ENCODE measurements around the gene ILRUN. TPM values are rescaled to one million over a fixed set of nuclear protein-coding genes. Genes with fewer than 3 reads are reported as not detected.

ILRUN gene
- total and polyA plus RNA-seq, 12 donors: 18.2 to 84.1 (median 67.5) TPM

DNA sequence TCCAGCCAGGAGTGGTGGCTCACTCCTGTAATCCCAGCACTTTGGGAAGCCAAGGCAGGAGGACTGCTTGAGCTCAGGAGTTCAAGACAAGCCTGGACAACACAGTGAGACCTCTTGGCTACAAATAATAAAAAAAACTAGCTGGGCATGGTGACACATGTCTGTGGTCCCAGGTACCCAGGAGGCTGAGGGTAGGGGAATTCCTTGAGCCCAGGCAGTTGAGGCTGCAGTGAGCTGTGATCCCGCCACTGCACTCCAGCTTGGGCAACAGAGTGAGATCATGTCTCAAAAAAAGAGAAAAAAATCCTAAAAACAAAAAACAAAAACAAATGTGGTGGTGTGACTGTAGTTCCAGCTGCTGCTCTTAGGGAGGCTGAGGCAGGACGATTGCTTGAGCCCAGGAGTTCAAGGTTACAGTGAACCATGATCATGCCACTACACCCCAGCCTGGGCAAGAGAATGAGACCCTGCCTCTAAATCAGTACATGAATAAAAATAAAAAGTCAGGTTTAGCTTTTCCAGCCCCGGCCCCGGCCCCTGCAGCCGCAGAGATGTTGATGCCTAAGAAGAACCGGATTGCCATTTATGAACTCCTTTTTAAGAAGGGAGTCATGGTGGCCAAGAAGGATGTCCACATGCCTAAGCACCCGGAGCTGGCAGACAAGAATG lies 47.2 kb upstream of the ILRUN start:
- H3K27me3 ChIP-seq: no peaks in the 10 kb centered on the region
- peaks cover 0 to 6% of the 10 kb centered on the region in 2 donors for H3K4me1 ChIP-seq (replicated peaks in 1 of 2)
- WGBS, 4 donors: 82 to 91% (median 89%) methylated on average over 6 to 7 of the region's 7 CpGs
- no peaks in the 10 kb centered on the region for H3K36me3 ChIP-seq (replicated peaks in 1 of 2)
- intact Hi-C loops (cut with DNase I): no loop called here
- DNase-seq: no peak
- H3K27ac ChIP-seq: no peak overlapping the region
- H3K9me3 ChIP-seq (replicated peaks in 1 of 3): no peaks in the 10 kb centered on the region
- TF ChIP-seq POLR2A (IDR thresholded peaks at IDR 0.05): no peak
- TF ChIP-seq, protein P1, sequence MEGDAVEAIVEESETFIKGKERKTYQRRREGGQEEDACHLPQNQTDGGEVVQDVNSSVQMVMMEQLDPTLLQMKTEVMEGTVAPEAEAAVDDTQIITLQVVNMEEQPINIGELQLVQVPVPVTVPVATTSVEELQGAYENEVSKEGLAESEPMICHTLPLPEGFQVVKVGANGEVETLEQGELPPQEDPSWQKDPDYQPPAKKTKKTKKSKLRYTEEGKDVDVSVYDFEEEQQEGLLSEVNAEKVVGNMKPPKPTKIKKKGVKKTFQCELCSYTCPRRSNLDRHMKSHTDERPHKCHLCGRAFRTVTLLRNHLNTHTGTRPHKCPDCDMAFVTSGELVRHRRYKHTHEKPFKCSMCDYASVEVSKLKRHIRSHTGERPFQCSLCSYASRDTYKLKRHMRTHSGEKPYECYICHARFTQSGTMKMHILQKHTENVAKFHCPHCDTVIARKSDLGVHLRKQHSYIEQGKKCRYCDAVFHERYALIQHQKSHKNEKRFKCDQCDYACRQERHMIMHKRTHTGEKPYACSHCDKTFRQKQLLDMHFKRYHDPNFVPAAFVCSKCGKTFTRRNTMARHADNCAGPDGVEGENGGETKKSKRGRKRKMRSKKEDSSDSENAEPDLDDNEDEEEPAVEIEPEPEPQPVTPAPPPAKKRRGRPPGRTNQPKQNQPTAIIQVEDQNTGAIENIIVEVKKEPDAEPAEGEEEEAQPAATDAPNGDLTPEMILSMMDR (IDR thresholded peaks at IDR 0.05): no peak
- H3K4me3 ChIP-seq: no peak overlapping the region

DNA sequence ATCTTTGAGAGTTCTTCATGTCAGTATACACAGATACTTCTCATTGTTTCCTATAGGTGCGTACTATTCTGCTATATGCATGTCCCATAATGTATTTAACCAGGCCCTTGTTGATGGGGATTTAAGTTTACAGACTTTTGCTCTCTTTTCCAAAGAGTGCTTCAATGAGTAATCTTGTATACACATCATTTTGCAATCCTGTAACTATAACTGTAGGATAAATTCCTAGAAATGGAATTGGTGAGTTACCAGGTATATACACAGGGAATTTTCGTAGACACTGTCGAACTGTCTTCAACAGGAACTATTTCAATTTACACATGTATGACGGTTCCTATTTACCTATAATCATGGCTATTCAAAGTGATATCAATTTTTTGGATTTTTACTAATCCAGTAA lies 45.5 kb upstream of the ILRUN start:
- 90 to 95% (median 92%) methylated on average over 4 of the region's 4 CpGs for WGBS, 4 donors
- no peak overlapping the region for H3K27ac ChIP-seq
- intact Hi-C loops (cut with DNase I): no loop called here
- TF ChIP-seq, protein P1 (IDR thresholded peaks at IDR 0.05): no peak
- no peak for TF ChIP-seq POLR2A (IDR thresholded peaks at IDR 0.05)
- peaks cover 0 to 6% of the 10 kb centered on the region in 2 donors for H3K4me1 ChIP-seq (replicated peaks in 1 of 2)
- H3K9me3 ChIP-seq (replicated peaks in 1 of 3): no peaks in the 10 kb centered on the region
- H3K4me3 ChIP-seq: no peak overlapping the region
- no peaks in the 10 kb centered on the region for H3K36me3 ChIP-seq (replicated peaks in 1 of 2)
- DNase-seq: no peak
- H3K27me3 ChIP-seq: no peaks in the 10 kb centered on the region

DNA sequence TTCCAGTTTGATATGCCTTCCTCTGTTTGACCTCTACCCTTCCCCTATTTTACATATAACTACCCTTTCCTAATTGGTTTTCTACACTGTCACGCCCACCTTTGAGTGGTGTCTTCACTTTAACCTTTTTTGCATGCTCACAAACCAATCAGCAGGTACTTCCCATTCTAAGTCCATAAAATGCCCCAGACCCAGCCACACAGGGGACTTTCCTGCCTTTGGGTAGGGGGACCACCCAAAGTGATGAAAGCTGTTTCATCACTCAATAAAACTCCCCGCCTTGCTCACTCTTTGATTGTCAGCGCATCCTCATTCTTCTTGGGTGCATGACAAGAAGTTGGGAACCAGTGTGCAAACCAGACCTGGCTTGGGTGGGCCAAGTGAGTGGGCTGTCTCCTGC lies 40.3 kb upstream of the ILRUN start:
- intact Hi-C loops (cut with DNase I): no loop called here
- no peak overlapping the region for H3K27ac ChIP-seq
- WGBS, 4 donors: 91 to 100% (median 95%) methylated on average over 3 of the region's 3 CpGs

DNA sequence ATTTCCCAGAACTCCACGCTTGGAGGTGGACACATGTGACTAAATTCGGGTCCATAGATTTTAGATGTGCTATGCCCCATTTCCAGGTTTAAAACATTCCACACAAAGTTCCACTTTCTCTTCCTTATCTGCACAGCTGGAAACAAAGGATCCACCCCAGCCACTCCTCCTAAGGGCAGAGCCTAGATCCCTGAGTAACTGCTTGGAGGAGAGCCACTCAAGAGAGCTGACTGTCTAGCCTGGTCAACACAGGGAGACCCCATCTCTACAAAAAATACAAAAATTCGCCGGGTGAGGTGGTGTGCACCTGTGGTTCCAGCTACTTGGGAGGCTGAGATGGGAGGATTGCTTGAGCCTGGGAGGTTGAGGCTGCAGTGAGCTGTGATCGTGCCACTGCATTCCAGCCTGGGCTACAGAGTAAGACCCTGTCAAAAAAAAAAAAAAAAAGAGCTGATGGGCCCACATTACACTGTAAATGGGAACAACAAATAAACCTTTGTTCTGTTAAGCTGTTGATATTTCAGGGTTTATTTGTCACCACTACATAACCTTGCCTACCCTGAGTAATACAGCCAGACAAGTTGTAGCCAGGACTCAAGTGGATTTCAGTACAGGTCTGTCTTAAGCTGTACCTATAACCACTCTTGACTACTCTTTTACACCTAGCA lies 35.0 kb upstream of the ILRUN start:
- no peak for TF ChIP-seq POLR2A (IDR thresholded peaks at IDR 0.05)
- TF ChIP-seq, protein P1 (IDR thresholded peaks at IDR 0.05): no peak
- Histone ChIP-seq H3K4me1 (replicated peaks in 1 of 2) (no peaks in the 10 kb centered on the region), H3K36me3 (replicated peaks in 1 of 2) (no peaks in the 10 kb centered on the region), H3K27ac (no peak overlapping the region), H3K9me3 (replicated peaks in 1 of 3) (no peaks in the 10 kb centered on the region), H3K27me3 (no peaks in the 10 kb centered on the region), H3K4me3 (no peak overlapping the region)
- DNase-seq: no peak
- intact Hi-C loops (cut with DNase I): no loop called here
- WGBS, 4 donors: 85 to 91% (median 90%) methylated on average over 5 of the region's 5 CpGs

More for the DNA sequence above, 40.3 kb upstream of the ILRUN start:
- no peaks in the 10 kb centered on the region for H3K27me3 ChIP-seq
- H3K9me3 ChIP-seq (replicated peaks in 1 of 3): no peaks in the 10 kb centered on the region
- TF ChIP-seq, protein P1 (IDR thresholded peaks at IDR 0.05): no peak
- TF ChIP-seq POLR2A (IDR thresholded peaks at IDR 0.05): no peak
- peaks cover 0 to 6% of the 10 kb centered on the region in 2 donors for H3K4me1 ChIP-seq (replicated peaks in 1 of 2)
- H3K36me3 ChIP-seq (replicated peaks in 1 of 2): no peaks in the 10 kb centered on the region
- H3K4me3 ChIP-seq: no peak overlapping the region
- DNase-seq: no peak

All from adrenal gland (tissue), 12 donors.